Astrocyte (in vitro differentiated cells and primary cell): ENCODE results near the gene MSX2. TPM values are rescaled to one million over a fixed set of nuclear protein-coding genes. Genes with fewer than 3 reads are reported as not detected.

Source experiments
- DNase-seq: peaks from one replicate; pipeline ENCODE4 v3.0.0-alpha.2; 2010; ENCODE audit warnings: low read depth
- FAIRE-seq: peaks from 2 replicates; lab custom pipeline; 2011; peaks lifted over from hg19 to GRCh38; lab: Jason Lieb, UNC
- H2AFZ ChIP-seq: 2 replicates; pipeline ENCODE4 v1.6.0; 2012; ENCODE audit warnings: low read depth, low read length, inconsistent platforms
- H3K27ac ChIP-seq: 2 replicates; pipeline ENCODE4 v1.5.1; 2011; ENCODE audit warnings: low read depth, low read length, inconsistent platforms
- H3K27me3 ChIP-seq: 2 replicates; pipeline ENCODE4 v1.6.0; 2011; ENCODE audit warnings: low read length, inconsistent platforms; ENCODE audit not compliant: insufficient read depth
- H3K36me3 ChIP-seq: 2 replicates; pipeline ENCODE4 v1.5.1; 2011; ENCODE audit warnings: low read length, inconsistent platforms; ENCODE audit not compliant: insufficient read depth
- H3K4me1 ChIP-seq: 2 replicates; pipeline ENCODE4 v1.5.1; 2011; ENCODE audit warnings: low read length, inconsistent platforms; ENCODE audit not compliant: insufficient read depth
- H3K4me2 ChIP-seq: 2 replicates; pipeline ENCODE4 v1.6.0; 2012; ENCODE audit warnings: low read length, inconsistent platforms
- H3K4me3 ChIP-seq: 2 replicates; pipeline ENCODE4 v1.5.1; 2011; ENCODE audit warnings: low read depth, mild to moderate bottlenecking, low read length, inconsistent platforms; ENCODE audit not compliant: insufficient read depth
- H3K79me2 ChIP-seq: 2 replicates; pipeline ENCODE4 v1.6.0; 2012; ENCODE audit warnings: mild to moderate bottlenecking, low read length, inconsistent platforms; ENCODE audit not compliant: insufficient read depth
- H3K9ac ChIP-seq: 2 replicates; pipeline ENCODE4 v1.6.0; 2012; ENCODE audit warnings: mild to moderate bottlenecking, low read length, inconsistent platforms
- H3K9me3 ChIP-seq: 2 replicates; pipeline ENCODE4 v1.5.1; 2012; ENCODE audit warnings: low read depth, mild to moderate bottlenecking, low read length, inconsistent platforms; ENCODE audit not compliant: insufficient read depth
- H4K20me1 ChIP-seq: 2 replicates; pipeline ENCODE4 v1.6.0; 2012; ENCODE audit warnings: low read length, inconsistent platforms; ENCODE audit not compliant: insufficient read depth
- H3K27ac Mint-ChIP-seq: one replicate; pipeline ENCODE4 v1.8.0; 2021; ENCODE audit warnings: mild to moderate bottlenecking, mixed read lengths; ENCODE audit not compliant: unreplicated experiment
- H3K27me3 Mint-ChIP-seq: one replicate; pipeline ENCODE4 v1.8.0; 2021; ENCODE audit warnings: low read depth, mixed read lengths; ENCODE audit not compliant: unreplicated experiment
- H3K36me3 Mint-ChIP-seq: one replicate; pipeline ENCODE4 v1.8.0; 2021; ENCODE audit warnings: low read depth, mixed read lengths; ENCODE audit not compliant: unreplicated experiment
- H3K4me1 Mint-ChIP-seq: one replicate; pipeline ENCODE4 v1.8.0; 2021; ENCODE audit warnings: low read depth, mixed read lengths; ENCODE audit not compliant: unreplicated experiment
- H3K4me3 Mint-ChIP-seq: one replicate; pipeline ENCODE4 v1.8.0; 2021; ENCODE audit warnings: mild to moderate bottlenecking, moderate library complexity, mixed read lengths; ENCODE audit not compliant: unreplicated experiment
- H3K9me3 Mint-ChIP-seq: one replicate; pipeline ENCODE4 v1.8.0; 2021; ENCODE audit warnings: mild to moderate bottlenecking, mixed read lengths; ENCODE audit not compliant: unreplicated experiment
- EZH2 ChIP-seq: IDR thresholded peaks from 2 replicates; pipeline ENCODE4 v1.6.1; 2012; ENCODE audit warnings: mild to moderate bottlenecking, low read length, inconsistent platforms; ENCODE audit not compliant: insufficient read depth
- total RNA-seq: library from RNA; stranded (reverse); gene quantifications from 2 replicates; pipeline ENCODE4 v1.2.1, GENCODE V29; 2021
- TF ChIP-seq, protein P1 (sequence below): IDR thresholded peaks from 2 replicates; pipeline ENCODE4 v1.5.1; 2011; ENCODE audit warnings: low read depth, mild to moderate bottlenecking, inconsistent platforms, low read length, moderate library complexity; ENCODE audit not compliant: insufficient read depth

The MSX2 gene
- total RNA-seq, 1 donor from 2014 or later, result 12.0 TPM

DNA sequence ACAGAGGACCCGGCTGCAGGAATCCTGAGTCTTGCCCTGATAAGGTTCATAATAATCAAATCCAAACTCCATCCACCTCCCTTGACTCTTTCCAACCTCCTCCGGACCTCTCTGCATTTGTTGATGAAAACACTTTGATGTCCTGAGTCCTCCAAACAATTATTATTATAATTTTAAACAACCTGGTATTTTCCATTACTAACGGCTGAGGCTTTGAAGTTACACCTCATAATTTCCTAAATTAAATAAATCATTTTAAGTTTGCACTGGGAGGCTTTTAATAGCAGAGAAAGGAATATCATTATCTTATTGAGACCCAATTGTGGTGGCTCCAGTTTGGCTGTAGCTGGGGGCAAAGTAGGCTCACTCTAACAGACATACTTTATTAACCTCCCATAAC is 9.5 kb downstream of the MSX2 start:
- TF ChIP-seq, protein P1, sequence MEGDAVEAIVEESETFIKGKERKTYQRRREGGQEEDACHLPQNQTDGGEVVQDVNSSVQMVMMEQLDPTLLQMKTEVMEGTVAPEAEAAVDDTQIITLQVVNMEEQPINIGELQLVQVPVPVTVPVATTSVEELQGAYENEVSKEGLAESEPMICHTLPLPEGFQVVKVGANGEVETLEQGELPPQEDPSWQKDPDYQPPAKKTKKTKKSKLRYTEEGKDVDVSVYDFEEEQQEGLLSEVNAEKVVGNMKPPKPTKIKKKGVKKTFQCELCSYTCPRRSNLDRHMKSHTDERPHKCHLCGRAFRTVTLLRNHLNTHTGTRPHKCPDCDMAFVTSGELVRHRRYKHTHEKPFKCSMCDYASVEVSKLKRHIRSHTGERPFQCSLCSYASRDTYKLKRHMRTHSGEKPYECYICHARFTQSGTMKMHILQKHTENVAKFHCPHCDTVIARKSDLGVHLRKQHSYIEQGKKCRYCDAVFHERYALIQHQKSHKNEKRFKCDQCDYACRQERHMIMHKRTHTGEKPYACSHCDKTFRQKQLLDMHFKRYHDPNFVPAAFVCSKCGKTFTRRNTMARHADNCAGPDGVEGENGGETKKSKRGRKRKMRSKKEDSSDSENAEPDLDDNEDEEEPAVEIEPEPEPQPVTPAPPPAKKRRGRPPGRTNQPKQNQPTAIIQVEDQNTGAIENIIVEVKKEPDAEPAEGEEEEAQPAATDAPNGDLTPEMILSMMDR, result no peak
- no peak for TF ChIP-seq EZH2
- Histone ChIP-seq H3K9ac (no peak overlapping the region), H4K20me1 (no peaks in the 10 kb centered on the region), H3K4me2 (no peak overlapping the region), H3K27me3 (peaks cover 61% of the 10 kb centered on the region), H3K9me3 (no peaks in the 10 kb centered on the region), H3K4me3 (no peak overlapping the region), H3K4me1 (peaks cover 12% of the 10 kb centered on the region), H3K27ac (no peak overlapping the region), H3K79me2 (no peaks in the 10 kb centered on the region), H2AFZ (no peak overlapping the region), H3K36me3 (no peaks in the 10 kb centered on the region)
- DNase-seq (no peak), FAIRE-seq (no peak)
- peaks cover 29% of the 10 kb centered on the region for H3K4me1 Mint-ChIP-seq
- no peak overlapping the region for H3K4me3 Mint-ChIP-seq
- peaks cover 70% of the 10 kb centered on the region for H3K27me3 Mint-ChIP-seq
- H3K9me3 Mint-ChIP-seq, result peaks cover 2% of the 10 kb centered on the region
- peak overlapping the region; percentile 34 for H3K27ac Mint-ChIP-seq
- H3K36me3 Mint-ChIP-seq, result peaks cover 8% of the 10 kb centered on the region

DNA sequence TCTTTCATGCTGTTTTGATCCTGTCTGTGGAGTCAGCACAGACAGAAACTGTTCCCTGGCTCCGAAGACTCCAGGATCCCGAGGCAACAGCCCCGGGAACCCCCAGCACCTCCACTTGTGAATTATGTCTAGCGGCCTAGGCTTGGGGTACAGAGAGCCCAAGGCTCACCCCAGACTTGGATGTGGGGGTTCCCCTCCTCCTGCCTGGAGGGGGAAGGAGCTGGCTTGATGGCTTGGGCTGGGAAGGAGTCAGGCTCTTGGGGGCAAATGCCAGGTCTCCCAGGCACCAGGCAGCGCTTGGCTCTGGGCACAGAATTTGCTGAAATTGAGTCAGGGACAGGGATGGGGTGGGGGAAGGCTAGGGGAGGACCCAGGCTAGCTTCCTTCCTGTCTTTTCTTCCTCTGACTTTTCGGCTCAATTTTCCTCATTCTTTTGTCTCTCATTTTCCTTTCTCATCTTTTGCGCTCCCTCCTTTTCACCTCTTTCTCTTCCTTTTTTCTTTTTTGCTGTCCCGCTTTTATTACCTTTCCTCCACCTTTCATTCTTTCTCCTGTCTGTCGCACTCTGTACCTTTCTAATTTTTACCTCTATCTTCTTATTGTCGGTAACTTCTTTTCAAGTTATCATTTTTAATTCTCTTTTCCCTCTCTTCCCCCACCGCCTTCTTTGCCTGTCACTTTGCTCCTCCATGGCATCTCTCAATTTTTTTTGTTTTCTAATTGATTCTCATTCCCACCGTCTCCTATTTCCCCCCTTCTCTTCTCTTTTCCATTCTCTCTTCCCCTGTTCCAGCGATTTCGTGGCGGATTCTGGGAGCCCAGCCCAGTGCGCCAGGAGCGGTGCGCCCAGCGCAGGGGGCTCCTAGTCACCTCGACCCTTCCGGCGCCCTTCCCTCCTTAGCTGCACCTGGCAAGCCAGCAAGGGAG is 10.5 kb downstream of the MSX2 start:
- H4K20me1 ChIP-seq, result no peaks in the 10 kb centered on the region
- peak overlapping the region; percentile 85 for H3K27ac Mint-ChIP-seq
- peaks cover 60% of the 10 kb centered on the region for H3K27me3 Mint-ChIP-seq
- peaks cover 29% of the 10 kb centered on the region for H3K4me1 Mint-ChIP-seq
- peaks cover 2% of the 10 kb centered on the region for H3K36me3 Mint-ChIP-seq
- H3K36me3 ChIP-seq, result no peaks in the 10 kb centered on the region
- no peak overlapping the region for H3K9ac ChIP-seq
- H2AFZ ChIP-seq, result peak overlapping the region; percentile 36
- FAIRE-seq (no peak), DNase-seq (no peak)
- H3K79me2 ChIP-seq, result no peaks in the 10 kb centered on the region
- H3K4me1 ChIP-seq, result peaks cover 12% of the 10 kb centered on the region
- H3K4me2 ChIP-seq, result peak overlapping the region; percentile 83
- peaks cover 61% of the 10 kb centered on the region for H3K27me3 ChIP-seq
- H3K9me3 Mint-ChIP-seq, result no peaks in the 10 kb centered on the region
- no peaks in the 10 kb centered on the region for H3K9me3 ChIP-seq
- H3K4me3 ChIP-seq, result peak overlapping the region; percentile 46
- no peak overlapping the region for H3K27ac ChIP-seq
- TF ChIP-seq, protein P1, result no peak
- no peak for TF ChIP-seq EZH2
- H3K4me3 Mint-ChIP-seq, result peak overlapping the region; percentile 71
